NCI-H128 (cell line): Measurements from ENCODE around the gene REPS2.
A peak's percentile ranks its signal among the peaks of the same experiment; 100 is the strongest.

Source experiments
- DNase-seq: peaks from one replicate; lab custom pipeline; 2025; ENCODE audit not compliant: unreplicated experiment; lab: John Stamatoyannopoulos, UW

REPS2 gene

GRCh38 chrX:16997313-16997712 is 50.9 kb downstream of the REPS2 start:
- DNase-seq = no peak

GRCh38 chrX:16999275-16999674 is 52.8 kb downstream of the REPS2 start:
- no peak for DNase-seq

- no peak for DNase-seq
Observed at GRCh38 chrX:17000751-17001150, 54.3 kb downstream of the REPS2 start.

GRCh38 chrX:17005712-17006368 is 59.4 kb downstream of the REPS2 start:
- DNase-seq = no peak

DNA sequence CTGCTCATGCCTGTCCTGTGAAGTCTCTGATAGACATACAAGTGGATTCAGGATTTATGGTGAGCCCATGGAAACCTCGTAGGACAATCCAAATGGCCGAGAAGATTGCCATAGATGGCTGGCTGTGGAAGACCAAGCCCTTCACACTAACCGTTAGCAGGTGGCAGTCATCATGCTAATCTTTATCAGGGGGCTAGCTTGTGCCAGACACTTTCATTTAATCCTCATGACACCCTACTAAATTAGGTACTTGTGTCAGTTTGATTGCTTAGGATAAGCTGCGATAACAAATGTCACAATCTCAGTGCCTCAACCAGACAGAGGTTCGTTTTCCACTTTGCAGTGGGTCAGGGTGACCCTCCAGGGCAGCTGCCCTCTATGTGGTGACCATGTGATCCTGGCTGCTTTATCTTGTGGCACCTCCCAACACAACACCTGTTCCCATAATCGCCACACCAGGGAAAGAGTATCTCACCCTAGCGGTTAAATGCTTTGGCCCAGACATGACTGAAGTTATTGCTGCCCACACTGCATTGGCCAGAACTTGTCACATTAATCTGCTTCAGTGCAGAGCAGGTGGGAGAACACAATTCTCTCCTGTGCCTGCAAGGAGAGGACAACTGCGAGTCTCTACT is 60.8 kb downstream of the REPS2 start:
- DNase-seq = no peak

- DNase-seq = no peak
Observed at GRCh38 chrX:17009856-17010625, 63.6 kb downstream of the REPS2 start.

GRCh38 chrX:17012465-17012864 is 66.0 kb downstream of the REPS2 start:
- DNase-seq = no peak

DNA sequence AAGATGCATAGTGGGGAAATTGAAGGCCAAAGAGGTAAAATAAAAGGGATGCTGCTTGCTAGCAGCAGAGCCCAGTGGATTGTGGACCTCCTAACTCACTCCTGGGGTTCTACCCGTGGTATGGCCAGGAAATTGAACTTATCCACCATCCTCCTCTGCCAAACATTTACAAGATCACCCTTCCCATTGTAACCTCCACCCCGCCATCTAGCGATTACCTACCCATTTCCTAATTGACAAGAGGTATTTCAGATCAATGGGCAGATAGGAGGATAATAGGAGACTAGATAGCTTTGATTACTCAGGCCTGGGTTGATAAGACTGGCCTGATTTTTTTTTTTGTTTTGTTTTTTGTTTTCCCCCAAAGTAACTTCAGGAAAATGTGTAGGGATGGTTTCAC is 67.8 kb downstream of the REPS2 start:
- no peak for DNase-seq

DNA sequence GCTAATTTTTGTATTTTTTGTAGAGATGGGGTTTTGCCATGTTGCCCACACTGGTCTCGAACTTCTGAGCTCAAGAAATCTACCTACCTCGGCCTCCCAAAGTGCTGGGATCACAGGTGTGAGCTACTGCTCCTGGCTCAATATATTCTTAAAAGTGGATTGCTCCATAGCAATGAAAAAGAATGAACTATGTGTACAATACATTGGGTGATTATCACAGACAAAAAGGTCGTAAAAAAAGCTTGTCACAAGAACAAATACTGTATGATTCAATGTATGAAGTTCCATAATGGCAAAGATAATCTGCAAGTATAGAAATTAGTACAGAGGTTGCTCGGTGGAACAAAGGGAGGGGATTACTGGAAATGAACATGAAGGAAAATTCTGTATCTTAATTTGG is 70.7 kb downstream of the REPS2 start:
- no peak for DNase-seq

DNA sequence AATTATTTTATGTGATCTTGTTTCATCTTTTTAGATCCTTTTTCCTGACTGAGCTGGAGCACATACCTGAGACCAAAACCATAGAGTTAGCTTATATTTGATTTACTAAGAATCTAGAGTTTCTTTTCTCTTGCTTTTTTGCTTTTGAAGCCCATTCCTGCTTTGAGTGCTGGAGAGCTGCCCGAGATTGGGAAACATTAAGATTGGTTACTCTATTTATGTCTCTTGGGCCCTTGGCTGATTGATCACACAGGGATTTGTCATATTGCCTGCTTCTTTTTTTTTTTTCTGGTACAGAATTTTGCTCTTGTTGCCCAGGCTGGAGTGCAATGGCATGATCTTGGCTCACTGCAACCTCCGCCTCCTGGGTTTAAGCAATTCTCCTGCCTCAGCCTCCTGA is 73.9 kb downstream of the REPS2 start:
- DNase-seq = no peak

DNA sequence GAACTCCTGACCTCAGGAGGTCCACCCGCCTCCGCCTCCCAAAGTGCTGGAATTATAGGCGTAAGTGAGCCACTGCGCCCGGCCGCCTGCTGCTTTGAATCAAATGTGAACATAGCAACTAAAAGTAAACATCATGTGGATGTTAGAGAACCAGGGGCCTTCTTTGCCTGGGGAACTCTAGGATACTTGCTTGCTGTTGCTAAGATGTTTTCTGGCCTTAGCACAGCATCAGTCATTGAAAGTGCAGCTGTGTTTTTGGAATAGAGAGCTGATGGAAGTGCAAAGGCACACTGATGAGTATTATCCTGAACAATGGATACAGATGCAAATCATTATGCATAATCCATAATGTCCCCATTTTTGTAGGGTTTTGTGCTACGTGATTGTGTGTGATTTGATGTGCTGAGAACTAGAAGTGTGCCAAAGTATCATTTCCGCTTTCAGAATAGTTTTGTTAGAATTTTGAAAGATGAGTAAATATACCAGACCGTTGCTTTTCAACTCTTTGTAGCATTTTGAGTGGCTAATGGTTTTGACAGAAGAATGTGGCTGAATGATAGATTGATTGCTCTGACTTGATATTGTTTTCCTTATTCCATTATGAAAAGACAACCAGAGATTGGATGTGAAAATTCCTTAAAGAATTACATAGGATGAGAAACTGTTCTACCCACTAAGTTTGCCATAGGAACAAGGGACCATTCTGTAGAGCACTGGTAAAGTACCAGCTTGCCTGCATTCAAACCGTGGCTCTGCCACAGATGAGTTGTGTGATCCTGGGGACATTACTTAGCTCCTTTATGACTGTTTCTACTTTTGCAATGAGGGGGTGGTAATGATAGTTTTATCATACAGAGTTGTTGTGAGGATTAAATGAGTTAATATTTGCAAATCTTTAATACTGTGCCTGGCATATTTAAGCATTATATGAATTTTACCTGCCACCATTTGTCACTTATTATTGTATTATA is 74.7 kb downstream of the REPS2 start:
- no peak for DNase-seq

DNA sequence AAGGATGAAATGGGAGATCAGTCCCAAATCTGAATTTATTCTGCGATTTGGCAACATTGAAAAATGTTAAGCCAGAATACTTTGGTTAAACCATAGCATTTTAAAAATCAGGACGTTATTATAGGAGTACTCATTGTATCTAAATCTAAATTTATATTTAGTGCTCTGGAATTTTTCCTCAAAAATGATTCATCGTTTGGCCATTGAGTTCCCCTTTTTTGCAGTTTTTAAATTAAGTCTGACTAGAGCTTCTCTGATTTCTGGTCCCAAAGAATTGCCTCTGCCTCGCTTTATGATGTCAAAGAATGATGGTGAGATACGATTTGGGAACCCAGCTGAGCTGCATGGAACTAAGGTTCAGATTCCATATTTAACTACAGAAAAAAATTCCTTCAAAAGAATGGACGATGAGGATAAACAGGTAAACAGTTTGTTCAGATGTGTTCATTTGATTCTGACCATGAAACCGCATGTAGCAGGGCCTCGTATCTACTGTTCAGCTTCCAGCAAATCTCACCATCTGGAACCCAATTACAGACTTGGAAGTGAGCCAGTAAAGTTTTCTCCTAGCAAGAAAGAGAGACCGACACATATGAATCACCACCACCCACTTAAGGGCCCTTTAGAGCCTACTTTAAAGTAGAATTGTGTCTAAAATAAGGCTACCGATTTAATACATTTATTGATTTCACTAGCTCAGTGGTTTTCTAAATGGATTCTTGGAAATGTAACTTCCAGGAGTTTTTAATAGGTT is 75.6 kb downstream of the REPS2 start:
- DNase-seq = peak; percentile 60

- no peak for DNase-seq
Observed at GRCh38 chrX:17023661-17024060, 77.2 kb downstream of the REPS2 start.

GRCh38 chrX:17024886-17025285 is 78.4 kb downstream of the REPS2 start:
- no peak for DNase-seq

- DNase-seq = no peak
Observed at GRCh38 chrX:17025621-17026302, 79.3 kb downstream of the REPS2 start.

GRCh38 chrX:17027931-17028330 is 81.5 kb downstream of the REPS2 start:
- DNase-seq = no peak

- no peak for DNase-seq
Observed at GRCh38 chrX:17028356-17028755, 81.9 kb downstream of the REPS2 start.

- no peak for DNase-seq
Observed at GRCh38 chrX:17030092-17030491, 83.6 kb downstream of the REPS2 start.

DNA sequence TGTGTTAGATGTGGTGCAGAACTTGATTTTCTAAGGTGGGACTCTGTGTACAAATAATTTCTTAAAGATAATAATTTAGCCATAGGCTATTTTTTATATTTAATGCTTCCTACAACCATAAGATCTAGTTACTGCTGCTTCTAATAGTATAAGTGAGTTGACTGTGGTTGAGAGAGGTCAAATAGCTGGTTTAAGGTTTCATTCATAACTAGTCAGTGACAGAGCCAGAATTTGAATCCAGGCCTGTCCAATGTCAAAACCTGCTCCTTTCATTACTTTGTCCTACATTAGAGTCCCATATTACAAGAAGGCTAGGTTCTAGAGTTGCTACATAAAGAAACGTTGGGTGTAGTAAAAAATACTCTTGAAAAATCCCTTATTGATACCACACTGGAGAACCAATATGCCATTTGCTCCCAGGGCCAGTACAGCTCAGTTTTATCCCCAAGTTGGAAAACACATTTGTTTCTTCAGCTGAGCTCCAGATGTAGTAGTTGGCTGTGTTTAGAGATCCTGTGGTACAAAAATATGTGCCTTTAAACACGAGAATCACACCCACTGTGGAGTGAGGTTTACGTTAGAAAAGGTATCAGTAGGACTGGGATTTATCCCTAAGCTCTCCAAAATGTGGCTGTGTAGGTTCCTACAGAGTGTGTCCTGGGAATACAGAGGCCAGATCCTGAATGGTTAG is 84.3 kb downstream of the REPS2 start:
- no peak for DNase-seq
